ENCODE measurements around the gene NYNRIN. TPM values are rescaled to one million over a fixed set of nuclear protein-coding genes. Genes with fewer than 3 reads are reported as not detected.

Gene NYNRIN
- total RNA-seq, 4 donors from 2014 or later, result 18.5 to 43.6 (median 29.8) TPM

DNA sequence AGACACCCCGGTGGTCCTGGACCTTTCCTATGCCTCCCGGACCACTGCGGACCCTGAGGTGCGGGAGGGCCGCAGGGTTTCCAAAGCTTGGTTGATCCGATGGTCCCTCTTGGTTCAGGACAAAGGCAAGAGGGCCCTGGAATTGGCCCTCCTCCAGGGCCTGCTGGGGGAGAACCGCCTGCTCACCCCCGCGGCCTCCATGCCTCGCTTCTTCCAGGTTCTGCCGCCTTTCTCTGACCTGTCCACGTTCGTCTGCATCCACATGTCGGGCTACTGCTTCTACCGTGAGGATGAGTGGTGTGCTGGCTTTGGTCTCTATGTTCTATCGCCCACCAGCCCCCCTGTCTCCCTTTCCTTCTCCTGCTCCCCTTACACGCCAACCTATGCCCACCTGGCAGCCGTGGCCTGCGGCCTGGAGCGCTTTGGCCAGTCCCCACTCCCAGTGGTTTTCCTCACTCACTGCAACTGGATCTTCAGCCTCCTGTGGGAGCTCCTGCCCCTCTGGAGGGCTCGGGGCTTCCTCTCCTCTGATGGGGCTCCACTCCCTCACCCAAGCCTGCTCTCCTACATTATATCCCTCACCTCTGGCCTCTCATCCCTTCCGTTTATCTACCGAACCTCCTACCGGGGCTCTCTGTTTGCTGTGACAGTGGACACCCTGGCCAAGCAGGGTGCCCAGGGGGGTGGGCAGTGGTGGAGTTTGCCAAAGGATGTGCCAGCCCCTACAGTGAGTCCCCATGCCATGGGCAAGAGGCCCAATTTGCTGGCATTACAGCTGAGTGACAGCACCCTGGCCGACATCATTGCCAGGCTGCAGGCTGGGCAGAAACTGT, 16.8 kb downstream of the NYNRIN start:
- peaks cover 40% of the 10 kb centered on the region for H3K36me3 ChIP-seq
- H3K4me1 ChIP-seq, result peaks cover 17% of the 10 kb centered on the region
- peak in 1 of 2 donors; percentile 51 for DNase-seq (ENCODE audit: low spot score in 2 of 2)
- H3K27ac ChIP-seq, result no peak overlapping the region
- TF ChIP-seq, protein P1, sequence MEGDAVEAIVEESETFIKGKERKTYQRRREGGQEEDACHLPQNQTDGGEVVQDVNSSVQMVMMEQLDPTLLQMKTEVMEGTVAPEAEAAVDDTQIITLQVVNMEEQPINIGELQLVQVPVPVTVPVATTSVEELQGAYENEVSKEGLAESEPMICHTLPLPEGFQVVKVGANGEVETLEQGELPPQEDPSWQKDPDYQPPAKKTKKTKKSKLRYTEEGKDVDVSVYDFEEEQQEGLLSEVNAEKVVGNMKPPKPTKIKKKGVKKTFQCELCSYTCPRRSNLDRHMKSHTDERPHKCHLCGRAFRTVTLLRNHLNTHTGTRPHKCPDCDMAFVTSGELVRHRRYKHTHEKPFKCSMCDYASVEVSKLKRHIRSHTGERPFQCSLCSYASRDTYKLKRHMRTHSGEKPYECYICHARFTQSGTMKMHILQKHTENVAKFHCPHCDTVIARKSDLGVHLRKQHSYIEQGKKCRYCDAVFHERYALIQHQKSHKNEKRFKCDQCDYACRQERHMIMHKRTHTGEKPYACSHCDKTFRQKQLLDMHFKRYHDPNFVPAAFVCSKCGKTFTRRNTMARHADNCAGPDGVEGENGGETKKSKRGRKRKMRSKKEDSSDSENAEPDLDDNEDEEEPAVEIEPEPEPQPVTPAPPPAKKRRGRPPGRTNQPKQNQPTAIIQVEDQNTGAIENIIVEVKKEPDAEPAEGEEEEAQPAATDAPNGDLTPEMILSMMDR (IDR thresholded peaks at IDR 0.05), result no peak
- no peak for TF ChIP-seq EP300 (IDR thresholded peaks at IDR 0.05)
- H3K4me3 ChIP-seq, result no peak overlapping the region
- H3K27me3 ChIP-seq, result no peaks in the 10 kb centered on the region
- 88% methylated on average over 25 of the region's 25 CpGs for WGBS
- no peaks in the 10 kb centered on the region for H3K9me3 ChIP-seq

DNA sequence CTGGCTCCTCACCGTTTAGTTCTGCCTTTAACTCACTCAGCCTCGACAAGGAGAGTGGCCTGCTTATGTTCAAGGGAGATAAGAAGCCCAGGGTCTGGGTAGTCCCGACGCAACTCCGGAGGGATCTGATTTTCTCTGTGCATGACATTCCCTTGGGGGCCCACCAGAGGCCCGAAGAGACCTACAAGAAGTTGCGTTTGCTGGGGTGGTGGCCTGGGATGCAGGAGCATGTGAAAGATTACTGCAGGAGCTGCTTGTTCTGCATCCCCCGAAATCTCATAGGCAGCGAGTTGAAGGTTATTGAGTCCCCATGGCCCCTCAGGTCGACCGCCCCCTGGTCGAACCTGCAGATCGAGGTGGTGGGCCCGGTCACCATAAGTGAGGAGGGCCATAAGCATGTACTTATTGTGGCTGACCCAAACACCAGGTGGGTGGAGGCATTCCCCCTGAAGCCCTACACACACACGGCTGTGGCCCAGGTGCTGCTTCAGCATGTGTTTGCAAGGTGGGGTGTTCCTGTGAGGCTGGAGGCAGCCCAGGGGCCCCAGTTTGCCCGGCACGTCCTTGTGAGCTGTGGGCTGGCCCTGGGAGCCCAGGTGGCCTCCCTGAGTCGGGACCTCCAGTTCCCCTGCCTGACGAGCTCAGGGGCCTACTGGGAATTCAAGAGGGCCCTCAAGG, 17.6 kb downstream of the NYNRIN start:
- Histone ChIP-seq H3K27me3 (no peaks in the 10 kb centered on the region), H3K36me3 (peaks cover 34% of the 10 kb centered on the region), H3K9me3 (no peaks in the 10 kb centered on the region), H3K27ac (no peak overlapping the region), H3K4me1 (peaks cover 17% of the 10 kb centered on the region), H3K4me3 (no peak overlapping the region)
- WGBS, result 74% methylated on average over 13 of the region's 19 CpGs
- TF ChIP-seq POLR2AphosphoS5 (IDR thresholded peaks at IDR 0.05) (no peak), EP300 (IDR thresholded peaks at IDR 0.05) (no peak), POLR2A (IDR thresholded peaks at IDR 0.05) (no peak)
- TF ChIP-seq, protein P1 (IDR thresholded peaks at IDR 0.05), result no peak
- peak in 1 of 2 donors; percentile 52 for DNase-seq (ENCODE audit: low spot score in 2 of 2)

DNA sequence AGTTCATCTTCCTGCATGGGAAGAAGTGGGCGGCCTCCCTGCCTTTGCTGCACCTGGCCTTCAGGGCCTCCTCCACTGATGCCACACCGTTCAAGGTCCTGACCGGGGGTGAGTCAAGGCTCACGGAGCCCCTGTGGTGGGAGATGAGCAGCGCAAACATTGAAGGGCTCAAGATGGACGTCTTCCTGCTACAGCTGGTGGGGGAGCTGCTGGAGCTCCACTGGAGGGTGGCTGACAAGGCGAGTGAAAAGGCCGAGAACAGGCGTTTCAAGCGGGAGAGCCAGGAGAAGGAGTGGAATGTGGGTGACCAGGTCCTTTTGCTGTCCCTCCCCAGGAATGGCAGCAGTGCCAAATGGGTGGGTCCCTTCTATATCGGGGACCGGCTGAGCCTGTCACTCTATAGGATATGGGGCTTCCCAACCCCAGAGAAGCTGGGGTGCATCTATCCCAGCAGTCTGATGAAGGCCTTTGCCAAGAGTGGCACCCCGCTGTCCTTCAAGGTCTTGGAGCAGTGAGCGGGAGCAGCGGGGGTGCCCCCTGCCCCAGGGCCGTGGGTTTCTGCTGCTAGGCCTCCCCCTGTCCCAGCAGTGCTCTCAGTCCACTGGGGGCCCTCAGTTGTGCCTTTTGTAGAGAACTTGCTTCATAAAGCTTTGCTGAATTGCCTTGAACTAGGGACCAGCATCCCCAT, 18.3 kb downstream of the NYNRIN start:
- H3K4me3 ChIP-seq, result no peak overlapping the region
- WGBS, result 77% methylated on average over 10 of the region's 16 CpGs
- no peaks in the 10 kb centered on the region for H3K27me3 ChIP-seq
- no peak for TF ChIP-seq POLR2AphosphoS5 (IDR thresholded peaks at IDR 0.05)
- TF ChIP-seq, protein P1 (IDR thresholded peaks at IDR 0.05), result no peak
- no peak for TF ChIP-seq EP300 (IDR thresholded peaks at IDR 0.05)
- no peak for TF ChIP-seq POLR2A (IDR thresholded peaks at IDR 0.05)
- H3K4me1 ChIP-seq, result peaks cover 15% of the 10 kb centered on the region
- peak in 1 of 2 donors; percentile 54 for DNase-seq (ENCODE audit: low spot score in 2 of 2)
- H3K9me3 ChIP-seq, result no peaks in the 10 kb centered on the region
- H3K27ac ChIP-seq, result no peak overlapping the region
- H3K36me3 ChIP-seq, result peaks cover 34% of the 10 kb centered on the region

DNA sequence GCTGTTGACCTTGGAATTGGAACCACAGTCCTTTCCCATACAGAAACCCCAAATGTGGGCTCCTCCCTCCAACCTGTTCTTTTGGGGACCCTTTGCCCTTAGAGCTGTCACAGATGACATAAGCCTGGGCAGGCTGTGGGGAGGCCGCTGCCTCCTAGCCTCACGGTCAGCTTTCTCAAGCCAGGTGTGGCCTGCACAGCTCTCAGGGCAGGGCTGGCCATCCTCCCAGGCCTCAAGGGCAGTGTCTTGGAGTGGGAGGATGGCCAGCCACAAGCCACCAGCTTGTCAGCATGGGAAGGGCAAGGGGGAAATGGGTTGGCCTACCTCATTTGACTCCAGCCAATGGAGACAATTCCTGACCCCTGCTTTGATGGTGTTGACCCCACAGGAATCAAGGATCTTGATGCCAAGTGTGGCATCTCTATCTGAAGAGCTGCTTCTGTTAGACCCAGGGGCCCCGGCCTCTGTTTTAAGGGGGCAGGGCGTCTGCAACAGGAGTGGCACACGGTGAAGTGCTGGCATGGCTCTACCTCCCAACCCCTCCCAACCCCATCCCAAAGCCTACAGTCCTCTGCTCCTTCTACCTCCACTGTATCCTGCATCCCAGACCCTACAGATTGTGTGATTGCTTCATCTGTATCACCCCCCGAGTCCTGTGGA, 19.2 kb downstream of the NYNRIN start:
- no peak overlapping the region for H3K27ac ChIP-seq
- peak in 1 of 2 donors; percentile 54 for DNase-seq (ENCODE audit: low spot score in 2 of 2)
- WGBS, result 61% methylated on average over 5 of the region's 6 CpGs
- peaks cover 29% of the 10 kb centered on the region for H3K36me3 ChIP-seq
- H3K4me3 ChIP-seq, result no peak overlapping the region
- TF ChIP-seq EP300 (IDR thresholded peaks at IDR 0.05), result no peak
- no peak for TF ChIP-seq POLR2AphosphoS5 (IDR thresholded peaks at IDR 0.05)
- TF ChIP-seq, protein P1 (IDR thresholded peaks at IDR 0.05), result no peak
- TF ChIP-seq POLR2A (IDR thresholded peaks at IDR 0.05), result no peak
- no peaks in the 10 kb centered on the region for H3K9me3 ChIP-seq
- H3K27me3 ChIP-seq, result no peaks in the 10 kb centered on the region
- peaks cover 13% of the 10 kb centered on the region for H3K4me1 ChIP-seq
